GM19372 (cell line): ENCODE results near the gene TBC1D1.
A peak's percentile ranks its signal among the peaks of the same experiment; 100 is the strongest.

Experiments
- ATAC-seq: cut with Tn5 transposase; IDR thresholded peaks from one replicate; pipeline ENCODE4 v1.9.1; 2021; ENCODE audit warnings: mild to moderate bottlenecking, low read depth, moderate library complexity; ENCODE audit not compliant: unreplicated experiment

The TBC1D1 gene

DNA sequence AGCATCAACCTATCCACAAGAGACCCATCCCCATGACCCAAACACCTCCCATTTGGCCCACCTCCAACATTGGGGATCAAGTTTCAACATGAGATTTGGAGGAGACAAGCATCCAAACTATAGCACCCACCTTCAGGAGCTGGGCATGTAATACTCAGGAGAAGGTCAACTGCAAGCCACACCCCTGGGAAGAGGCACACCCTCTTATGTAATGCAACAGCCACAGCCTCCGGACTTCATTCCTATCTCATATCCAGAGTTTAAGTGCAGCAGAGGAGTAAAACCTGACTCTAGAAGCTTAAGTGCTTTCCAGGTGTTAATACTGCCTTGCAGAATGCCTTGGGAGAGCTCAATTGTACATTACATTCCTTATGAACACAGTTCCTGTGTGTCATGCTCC is 266.7 kb downstream of the TBC1D1 start:
- no peak for ATAC-seq

DNA sequence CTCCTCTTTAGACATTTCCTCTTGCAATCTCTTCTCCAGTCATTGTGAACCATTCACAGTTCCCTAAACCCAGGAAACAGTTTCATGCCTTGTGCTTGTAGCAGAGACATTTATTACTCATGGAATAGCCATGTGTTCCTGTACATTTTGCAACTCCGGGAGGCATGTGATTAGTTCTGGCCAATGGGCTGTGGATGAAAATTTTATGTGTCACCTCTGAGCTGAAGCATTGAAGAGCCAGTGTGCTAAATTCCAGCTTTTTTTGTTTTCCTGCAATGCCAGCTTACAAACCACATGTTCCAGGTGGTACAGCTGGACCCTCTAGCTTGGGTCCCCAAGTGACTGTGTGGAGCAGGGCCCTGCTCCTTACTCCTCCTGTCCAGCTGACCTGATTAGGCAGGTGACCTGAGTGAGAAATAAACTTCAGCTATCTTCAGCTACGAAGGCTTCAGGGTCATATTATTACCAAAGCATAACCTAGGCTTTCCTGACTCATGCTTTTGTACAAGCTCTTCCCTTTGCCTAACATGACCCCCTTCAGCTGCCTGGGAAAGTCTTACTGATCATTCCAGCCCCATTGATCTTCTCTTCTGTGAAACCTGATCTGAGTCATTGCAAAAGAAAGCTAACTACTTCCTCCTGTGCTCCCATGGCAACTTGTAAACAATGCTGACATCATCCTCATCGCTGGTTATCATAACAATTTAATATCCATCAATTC is 269.8 kb downstream of the TBC1D1 start:
- ATAC-seq: peak; percentile 90

GRCh38 chr4:38161208-38162113 is 270.6 kb downstream of the TBC1D1 start:
- ATAC-seq: no peak

DNA sequence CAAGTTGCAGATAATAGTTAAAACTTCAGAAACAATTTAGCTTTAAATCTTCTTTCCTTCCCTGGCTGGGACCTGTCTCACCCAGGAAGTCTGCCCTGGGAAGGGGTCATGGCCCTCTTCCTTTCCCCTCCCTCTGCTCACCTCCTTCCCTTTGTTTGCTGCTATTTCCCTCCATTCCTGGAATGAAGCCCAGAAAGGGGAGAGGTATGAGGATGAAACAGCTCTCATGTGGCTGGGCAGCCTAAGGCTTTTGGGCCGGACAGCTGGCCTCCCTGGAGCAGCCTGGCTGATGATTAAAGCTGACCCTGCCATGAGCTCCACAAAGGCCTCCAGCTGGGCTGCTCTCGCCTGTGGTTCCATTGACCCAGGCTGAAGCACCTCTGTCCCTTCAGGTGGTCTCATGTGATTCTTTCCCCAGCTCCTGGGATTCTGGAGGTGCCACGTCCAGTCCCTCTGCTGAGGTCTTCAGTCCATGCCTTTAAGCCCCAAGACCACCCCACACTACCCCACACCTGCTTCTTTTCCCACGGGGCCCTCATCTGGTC is 271.4 kb downstream of the TBC1D1 start:
- ATAC-seq: no peak

DNA sequence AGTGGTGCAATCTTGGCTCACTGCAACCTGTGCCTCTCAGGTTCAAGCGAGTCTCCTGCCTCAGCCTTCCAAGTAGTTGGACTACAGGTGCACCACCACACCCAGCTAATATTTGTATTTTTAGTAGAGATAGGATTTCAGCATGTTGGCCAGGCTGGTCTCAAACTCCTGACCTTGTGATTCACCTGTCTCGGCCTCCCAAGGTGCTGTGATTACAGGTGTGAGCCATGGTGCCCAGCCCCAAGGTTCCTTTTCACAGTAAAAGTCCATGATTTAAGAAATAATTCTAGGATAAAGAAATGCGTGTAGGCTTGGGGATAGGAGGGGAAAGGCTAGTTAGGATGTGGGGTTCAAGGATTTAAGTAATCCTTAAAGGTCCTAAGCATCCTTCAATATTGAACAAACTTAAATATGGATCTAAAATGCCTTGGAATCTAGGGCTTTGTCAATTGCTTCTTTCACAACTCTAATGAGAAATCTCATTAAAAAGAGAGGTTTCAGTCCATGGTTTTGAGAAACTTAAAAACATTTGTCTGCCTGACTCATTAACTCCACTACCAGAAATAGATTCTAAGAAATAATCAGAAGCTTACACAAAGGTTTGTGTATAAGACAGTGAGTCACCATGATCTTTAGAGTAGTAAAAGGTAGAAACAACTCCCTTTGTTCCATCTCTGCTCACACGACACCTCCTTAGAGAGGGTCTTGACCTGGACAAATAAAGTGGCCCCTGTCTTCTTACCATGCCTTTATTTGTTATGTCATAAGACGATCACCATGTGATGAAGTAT is 272.5 kb downstream of the TBC1D1 start:
- no peak for ATAC-seq

GRCh38 chr4:38164346-38164745 is 273.5 kb downstream of the TBC1D1 start:
- ATAC-seq: no peak

GRCh38 chr4:38166082-38166481 is 275.2 kb downstream of the TBC1D1 start:
- no peak for ATAC-seq

DNA sequence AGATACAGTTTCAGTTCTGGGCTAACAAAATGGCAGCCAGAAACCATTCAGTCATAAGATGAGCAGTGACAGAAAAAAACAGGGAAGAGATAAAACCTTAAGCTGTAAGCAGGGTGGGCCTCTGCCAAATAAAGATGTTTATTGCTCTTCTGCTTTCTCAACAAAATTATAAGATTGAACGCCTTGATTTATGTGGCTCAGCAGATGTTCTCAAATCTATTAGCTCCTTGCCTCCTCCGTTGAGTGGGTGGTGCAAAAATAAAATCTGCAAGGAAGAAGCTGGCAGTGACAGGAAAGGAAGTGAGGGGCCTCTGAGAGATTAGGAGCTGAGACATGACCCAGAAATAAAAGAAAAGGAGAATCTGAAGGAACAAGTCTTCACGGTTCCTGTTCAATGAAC is 275.9 kb downstream of the TBC1D1 start:
- ATAC-seq: no peak

DNA sequence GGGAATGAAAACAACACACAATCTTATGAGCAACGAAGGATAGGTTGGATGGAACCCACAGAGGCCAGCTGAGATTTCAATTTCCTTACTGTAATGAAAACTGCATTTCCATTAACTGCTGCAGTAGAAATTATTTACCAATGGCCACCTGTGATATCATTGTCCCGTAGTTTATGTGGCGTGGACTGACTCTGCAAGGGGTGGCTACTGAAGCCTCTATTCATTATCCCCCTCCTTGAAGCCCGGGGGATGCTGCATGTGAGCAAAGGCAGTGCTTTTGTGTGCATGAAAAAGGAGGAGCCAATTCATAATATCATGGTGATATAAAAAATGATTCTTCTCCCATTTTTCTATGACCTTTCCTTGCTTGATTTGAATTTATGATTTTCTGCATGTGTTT is 277.1 kb downstream of the TBC1D1 start:
- no peak for ATAC-seq

DNA sequence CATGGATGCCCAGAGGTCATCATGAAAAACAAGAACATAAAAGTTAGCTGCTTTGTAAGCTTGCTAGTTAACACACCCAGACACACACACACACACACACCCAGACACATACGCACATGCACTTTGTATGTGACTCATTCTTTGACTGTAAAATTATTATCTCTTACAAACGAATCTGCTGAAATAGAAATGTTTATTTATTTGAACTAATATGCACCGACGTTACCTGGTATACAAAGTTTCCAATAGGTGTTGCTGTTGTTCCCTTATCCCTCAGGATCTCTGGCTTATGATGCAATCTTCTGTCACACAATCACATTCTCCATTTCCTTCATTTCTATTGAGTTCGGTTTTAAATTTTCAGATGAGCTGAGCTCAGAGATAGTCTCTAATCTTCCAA is 278.6 kb downstream of the TBC1D1 start:
- no peak for ATAC-seq

DNA sequence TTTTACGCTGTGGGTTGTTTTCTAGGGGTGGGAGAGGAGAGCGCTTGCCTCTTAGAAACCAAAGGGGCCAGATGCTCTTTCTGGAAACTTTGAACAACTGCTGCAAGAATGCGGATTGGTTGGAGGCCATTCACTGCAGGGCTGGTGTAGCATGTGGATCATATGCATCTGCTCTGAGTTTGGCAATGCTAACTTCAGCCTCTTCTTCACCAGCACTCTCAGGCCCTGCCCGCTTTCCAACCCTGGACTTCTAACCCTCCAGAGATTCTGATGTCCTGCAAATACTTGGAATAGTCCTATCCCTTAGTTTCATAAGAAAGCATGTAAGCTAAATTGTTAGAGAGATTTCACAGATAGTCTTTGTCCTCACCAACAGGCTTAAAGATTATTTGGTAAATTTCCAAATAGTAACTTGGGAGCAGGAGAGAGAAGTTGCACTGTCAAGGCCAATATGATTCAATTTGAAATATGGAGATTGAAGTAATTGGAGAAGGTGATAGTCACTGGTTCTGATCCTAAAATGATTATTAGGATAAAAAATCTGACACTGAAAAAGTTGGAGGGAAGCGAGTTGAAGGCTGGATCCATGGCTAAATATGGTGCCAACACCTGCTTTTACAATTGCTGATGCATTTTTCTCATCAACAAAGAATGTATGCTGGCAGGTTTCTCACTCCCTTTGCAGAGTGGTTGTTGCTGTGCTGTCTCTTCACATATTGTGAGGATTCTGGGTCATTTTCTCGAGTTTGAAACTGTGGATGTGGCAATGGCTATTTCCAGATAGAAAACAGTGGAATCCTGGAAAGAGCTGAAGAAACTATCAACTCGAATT is 279.7 kb downstream of the TBC1D1 start:
- no peak for ATAC-seq

DNA sequence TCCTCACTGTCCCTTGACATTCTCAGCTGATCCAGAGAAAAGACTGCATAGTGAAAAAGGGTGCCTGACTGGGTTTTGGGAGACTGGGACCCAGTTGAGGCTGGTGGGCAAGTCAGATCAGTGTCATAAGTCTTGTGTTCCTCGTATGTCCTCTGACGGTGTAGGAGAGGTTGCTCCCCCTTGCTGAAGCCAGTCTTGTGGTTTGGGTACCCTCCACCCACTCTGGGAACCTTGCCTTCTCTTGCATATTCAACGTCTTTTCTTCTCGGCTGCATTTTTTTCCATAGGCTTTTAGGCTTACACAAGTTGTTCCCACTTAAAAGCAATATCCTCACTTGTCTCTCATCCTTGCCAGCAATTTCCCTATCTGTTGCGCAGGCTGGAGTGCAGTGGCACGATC is 281.2 kb downstream of the TBC1D1 start:
- ATAC-seq: no peak

DNA sequence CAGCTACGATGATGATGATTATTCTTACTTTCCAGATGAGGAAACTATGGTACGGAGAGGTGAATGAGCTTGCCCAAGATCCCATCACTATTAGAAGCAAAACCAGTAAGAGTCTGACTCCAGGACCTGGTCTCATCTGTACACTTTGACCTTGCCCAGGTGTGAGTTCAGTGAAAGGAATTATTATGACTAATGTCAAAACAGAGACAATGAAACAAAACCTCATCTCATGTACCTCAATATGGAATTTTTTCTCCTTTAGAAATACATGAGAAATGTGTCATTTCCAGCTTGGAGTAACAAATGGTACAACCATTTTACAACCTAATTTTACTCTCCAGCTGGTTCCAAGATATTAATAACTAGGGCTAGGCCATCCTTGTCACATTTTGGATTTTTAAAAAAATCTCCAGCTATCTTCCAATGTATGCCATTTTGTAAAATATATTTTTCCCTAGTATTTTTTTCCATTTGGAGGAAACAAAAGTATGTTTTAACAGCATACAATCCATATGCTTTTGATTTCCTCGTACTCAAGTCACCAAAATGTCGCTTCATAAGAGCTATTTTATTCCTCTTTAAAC is 283.1 kb downstream of the TBC1D1 start:
- ATAC-seq: no peak

DNA sequence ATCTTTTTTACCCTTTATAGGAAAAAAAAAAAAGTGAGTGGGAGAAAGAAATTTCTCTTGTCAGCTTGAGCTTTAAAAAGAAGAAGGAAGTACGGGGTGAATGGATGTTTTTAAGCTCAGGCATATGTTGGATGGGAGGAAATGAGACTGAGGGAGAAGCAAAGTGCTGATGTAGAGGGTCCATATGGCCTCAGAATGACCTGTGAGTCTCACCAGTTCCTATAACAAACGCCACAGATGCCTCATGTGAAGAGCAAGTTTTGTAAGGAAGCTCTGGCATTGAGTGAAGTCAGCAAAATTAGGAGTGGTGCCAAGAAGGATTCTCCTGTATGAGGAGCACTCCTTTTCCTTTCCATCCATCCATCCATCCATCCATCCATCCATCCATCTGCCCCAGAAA is 283.9 kb downstream of the TBC1D1 start:
- no peak for ATAC-seq

- ATAC-seq: no peak
Observed at GRCh38 chr4:38176165-38176564, 285.3 kb downstream of the TBC1D1 start.

- ATAC-seq: no peak
Observed at GRCh38 chr4:38177035-38177546, 286.2 kb downstream of the TBC1D1 start.

DNA sequence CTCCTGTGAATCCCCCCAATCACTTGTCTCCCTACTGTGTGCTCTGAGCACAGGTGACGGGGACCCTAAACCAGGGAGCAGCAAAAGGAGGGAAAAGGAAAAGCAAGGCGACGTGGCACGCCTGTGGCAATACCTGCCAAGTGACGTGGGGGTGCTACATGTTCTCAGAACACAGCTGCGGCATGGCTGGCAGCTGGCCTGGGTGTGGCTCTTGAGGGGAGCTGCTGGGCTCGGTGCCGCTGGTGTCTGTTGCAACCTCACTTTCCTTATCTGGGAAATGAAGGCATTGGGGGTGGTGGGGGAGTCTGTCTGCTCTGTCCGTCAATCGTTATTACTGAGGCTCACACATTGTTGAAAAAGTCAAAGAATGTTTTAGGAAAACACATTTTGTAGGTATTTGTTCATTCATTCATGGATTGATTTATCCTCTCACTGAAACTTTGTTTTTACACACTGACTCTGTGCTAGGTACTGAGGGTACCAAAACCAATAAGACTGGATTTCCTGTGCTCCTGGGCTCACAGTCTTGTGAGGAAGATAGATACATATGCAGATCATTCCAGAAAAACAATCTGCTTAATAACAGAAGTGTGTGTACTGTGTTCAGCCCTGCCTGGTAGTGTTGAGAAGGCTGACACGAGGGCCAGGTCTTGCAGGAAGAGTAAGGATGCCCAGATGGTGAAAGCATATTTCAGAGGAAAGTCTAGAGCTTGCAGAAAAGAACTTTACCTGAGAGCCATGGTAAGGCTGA is 286.9 kb downstream of the TBC1D1 start:
- ATAC-seq: no peak

GRCh38 chr4:38178392-38178995 is 287.6 kb downstream of the TBC1D1 start:
- ATAC-seq: no peak
